ENCODE measurements around the gene UBE2O. TPM values are rescaled to one million over a fixed set of nuclear protein-coding genes. Genes with fewer than 3 reads are reported as not detected.

Gene UBE2O
- polyA plus RNA-seq, 1 experiment: 14.2 TPM

GRCh38 chr17:76438906-76439305 lies 14.0 kb downstream of the UBE2O start:
- Histone ChIP-seq H3K27me3 (ENCODE audit: control insufficient read depth, insufficient read depth, low read length) (no peaks in the 10 kb centered on the region), H3K27ac (ENCODE audit: low read depth, low read length) (no peak overlapping the region), H3K4me3 (ENCODE audit: low read depth, low read length) (no peak overlapping the region), H3K9me3 (ENCODE audit: control insufficient read depth, insufficient read depth, low read length) (no peaks in the 10 kb centered on the region)
- DNase-seq (ENCODE audit: low read depth, low spot score): no peak
- POLR2A ChIA-PET: no interaction called here
- CTCF ChIA-PET: no interaction called here
- TF ChIP-seq CTCF (IDR thresholded peaks at IDR 0.05; ENCODE audit: low read depth, low read length): no peak

- no peak overlapping the region for H3K4me3 ChIP-seq (ENCODE audit: low read depth, low read length)
- ChIA-PET POLR2A (no interaction called here), CTCF (no interaction called here)
- TF ChIP-seq CTCF (IDR thresholded peaks at IDR 0.05; ENCODE audit: low read depth, low read length): no peak
- DNase-seq (ENCODE audit: low read depth, low spot score): no peak
- H3K9me3 ChIP-seq (ENCODE audit: control insufficient read depth, insufficient read depth, low read length): no peaks in the 10 kb centered on the region
- H3K27me3 ChIP-seq (ENCODE audit: control insufficient read depth, insufficient read depth, low read length): no peaks in the 10 kb centered on the region
- H3K27ac ChIP-seq (ENCODE audit: low read depth, low read length): no peak overlapping the region
Measured at GRCh38 chr17:76437467-76438402, 15.2 kb downstream of the UBE2O start.

- Histone ChIP-seq H3K4me3 (ENCODE audit: low read depth, low read length) (no peak overlapping the region), H3K27me3 (ENCODE audit: control insufficient read depth, insufficient read depth, low read length) (no peaks in the 10 kb centered on the region), H3K27ac (ENCODE audit: low read depth, low read length) (no peak overlapping the region), H3K9me3 (ENCODE audit: control insufficient read depth, insufficient read depth, low read length) (no peaks in the 10 kb centered on the region)
- DNase-seq (ENCODE audit: low read depth, low spot score): no peak
- CTCF ChIA-PET: interaction anchor here (1.1 kb wide), 1 partner anchor 18 kb away, joined by 3 read pairs; no protein-coding TSS in a partner anchor
- no peak for TF ChIP-seq CTCF (IDR thresholded peaks at IDR 0.05; ENCODE audit: low read depth, low read length)
- POLR2A ChIA-PET: no interaction called here
Measured at GRCh38 chr17:76435751-76436150, 17.2 kb downstream of the UBE2O start.

- no peak for TF ChIP-seq CTCF (IDR thresholded peaks at IDR 0.05; ENCODE audit: low read depth, low read length)
- DNase-seq (ENCODE audit: low read depth, low spot score): no peak
- Histone ChIP-seq H3K27me3 (ENCODE audit: control insufficient read depth, insufficient read depth, low read length) (no peaks in the 10 kb centered on the region), H3K9me3 (ENCODE audit: control insufficient read depth, insufficient read depth, low read length) (no peaks in the 10 kb centered on the region), H3K27ac (ENCODE audit: low read depth, low read length) (no peak overlapping the region), H3K4me3 (ENCODE audit: low read depth, low read length) (no peak overlapping the region)
- POLR2A ChIA-PET: no interaction called here
- CTCF ChIA-PET: interaction anchor here (1.1 to 1.5 kb wide), 3 partner anchors 23 to 27 kb away, joined by 3 to 7 read pairs (median 3); no protein-coding TSS in a partner anchor
Measured at GRCh38 chr17:76434870-76435269, 18.1 kb downstream of the UBE2O start.

- Histone ChIP-seq H3K27me3 (ENCODE audit: control insufficient read depth, insufficient read depth, low read length) (no peaks in the 10 kb centered on the region), H3K27ac (ENCODE audit: low read depth, low read length) (no peak overlapping the region), H3K4me3 (ENCODE audit: low read depth, low read length) (no peak overlapping the region), H3K9me3 (ENCODE audit: control insufficient read depth, insufficient read depth, low read length) (no peaks in the 10 kb centered on the region)
- DNase-seq (ENCODE audit: low read depth, low spot score): no peak
- ChIA-PET POLR2A (no interaction called here), CTCF (no interaction called here)
- TF ChIP-seq CTCF (IDR thresholded peaks at IDR 0.05; ENCODE audit: low read depth, low read length): no peak
Measured at GRCh38 chr17:76433693-76434092, 19.3 kb downstream of the UBE2O start.

Data from AG04450 (cell line).